T-helper 17 cell (primary cell): Measurements from ENCODE around the gene HEXIM2. TPM values are rescaled to one million over a fixed set of nuclear protein-coding genes. Genes with fewer than 3 reads are reported as not detected.
A peak's percentile ranks its signal among the peaks of the same experiment; 100 is the strongest.
"Not testable (repeated sequence)": the region's sequence is repeated elsewhere in the genome, so short reads cannot be mapped to it uniquely, and the experiment has no call there.

Experiments
- ATAC-seq: fragments of 150-1000 bp; cut with Tn5 transposase; 2 replicates; pipeline ENCODE4 v1.10.0; 2021; ENCODE audit warnings: mild to moderate bottlenecking, moderate library complexity
- DNase-seq, 3 donors: peaks; one replicate each; pipeline versions ENCODE4 v3.0.0 to v3.0.0-alpha.2; 2020 to 2021
- H3K9me3 ChIP-seq: one replicate; pipeline ENCODE4 v1.7.0; 2013; ENCODE audit warnings: low read length, mild to moderate bottlenecking; ENCODE audit not compliant: control insufficient read depth, poor library complexity, severe bottlenecking
- H3K27ac Mint-ChIP-seq: one replicate; pipeline ENCODE4 v1.8.0; 2022; ENCODE audit warnings: mild to moderate bottlenecking, moderate library complexity, mixed read lengths
- H3K27me3 Mint-ChIP-seq: one replicate; pipeline ENCODE4 v1.8.0; 2022; ENCODE audit warnings: mixed read lengths
- H3K36me3 Mint-ChIP-seq: one replicate; pipeline ENCODE4 v1.8.0; 2022; ENCODE audit warnings: low read depth, mixed read lengths
- H3K4me1 Mint-ChIP-seq: one replicate; pipeline ENCODE4 v1.8.0; 2022; ENCODE audit warnings: mild to moderate bottlenecking, mixed read lengths
- H3K4me3 Mint-ChIP-seq: one replicate; pipeline ENCODE4 v1.8.0; 2022; ENCODE audit warnings: mild to moderate bottlenecking, moderate library complexity, mixed read lengths
- total RNA-seq, 4 donors: library from RNA in 2 of 4; stranded (reverse) in 2 of 4; gene quantifications; one replicate each; pipeline ENCODE4 v1.2.3 and lab custom pipeline; 2022 to 2026

The HEXIM2 gene
- total RNA-seq, 2 donors from 2014 or later: 1.5 to 12.3 TPM

DNA sequence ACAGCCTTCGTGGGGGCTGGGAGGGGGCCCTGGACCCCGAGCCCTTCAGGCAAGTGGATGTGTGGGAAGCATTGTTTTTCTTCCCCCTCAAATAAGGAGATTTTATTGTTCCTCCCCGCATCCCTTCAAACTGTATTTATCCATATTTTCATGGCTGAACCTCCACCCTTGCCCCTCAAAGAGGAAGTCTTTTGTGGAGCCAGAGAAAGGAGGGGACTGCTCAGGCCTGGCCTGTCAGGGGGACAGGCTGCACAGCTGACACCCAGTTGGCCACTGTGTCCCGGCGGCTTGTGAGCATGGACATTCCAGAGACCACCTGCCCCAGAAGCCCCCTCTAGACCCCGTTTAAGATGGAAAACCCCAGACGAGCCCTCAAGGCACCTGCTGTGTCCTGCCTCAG, 15.9 kb downstream of the HEXIM2 start:
- Mint-ChIP-seq H3K4me1 (peaks cover 9% of the 10 kb centered on the region), H3K27ac (no peak overlapping the region), H3K27me3 (no peaks in the 10 kb centered on the region), H3K36me3 (no peaks in the 10 kb centered on the region), H3K4me3 (no peak overlapping the region)
- ATAC-seq: no peak
- no peak for DNase-seq
- H3K9me3 ChIP-seq: no peaks in the 10 kb centered on the region

GRCh38 chr17:45184144-45184543, 22.5 kb downstream of the HEXIM2 start:
- no peaks in the 10 kb centered on the region for H3K9me3 ChIP-seq
- H3K27ac Mint-ChIP-seq: no peak overlapping the region
- no peaks in the 10 kb centered on the region for H3K27me3 Mint-ChIP-seq
- H3K36me3 Mint-ChIP-seq: no peaks in the 10 kb centered on the region
- no peak for ATAC-seq
- no peak overlapping the region for H3K4me3 Mint-ChIP-seq
- DNase-seq: no peak
- H3K4me1 Mint-ChIP-seq: no peaks in the 10 kb centered on the region

DNA sequence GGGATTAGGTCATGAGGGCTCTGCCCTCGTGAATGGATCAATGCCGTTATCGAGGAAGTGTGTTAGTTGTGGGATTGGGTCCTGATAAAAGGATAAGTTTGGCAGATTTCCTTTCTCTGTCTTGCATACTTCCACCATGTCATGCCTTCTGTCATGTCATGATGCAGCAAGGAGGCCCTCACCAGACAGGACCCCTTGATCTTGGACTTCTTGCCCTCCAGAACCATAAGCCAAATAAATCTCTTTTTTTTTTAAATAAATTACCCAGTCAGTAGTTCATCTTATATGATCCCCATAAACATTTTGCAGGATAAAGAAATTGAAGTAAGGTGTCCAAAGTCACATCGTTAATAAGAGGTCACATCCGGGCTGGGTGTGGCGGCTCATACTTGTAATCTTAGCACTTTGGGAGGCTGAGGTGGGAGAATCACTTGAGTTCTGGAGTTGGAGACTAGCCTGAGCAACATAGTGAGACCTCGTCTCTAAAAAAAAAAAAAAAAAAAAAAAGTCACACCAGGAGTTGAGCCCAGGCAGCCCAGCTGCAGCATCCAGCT, 25.2 kb downstream of the HEXIM2 start:
- DNase-seq: no peak
- H3K4me1 Mint-ChIP-seq: no peaks in the 10 kb centered on the region
- no peak overlapping the region for H3K4me3 Mint-ChIP-seq
- no peaks in the 10 kb centered on the region for H3K36me3 Mint-ChIP-seq
- ATAC-seq: no peak
- H3K27ac Mint-ChIP-seq: no peak overlapping the region
- H3K9me3 ChIP-seq: no peaks in the 10 kb centered on the region
- no peaks in the 10 kb centered on the region for H3K27me3 Mint-ChIP-seq

DNA sequence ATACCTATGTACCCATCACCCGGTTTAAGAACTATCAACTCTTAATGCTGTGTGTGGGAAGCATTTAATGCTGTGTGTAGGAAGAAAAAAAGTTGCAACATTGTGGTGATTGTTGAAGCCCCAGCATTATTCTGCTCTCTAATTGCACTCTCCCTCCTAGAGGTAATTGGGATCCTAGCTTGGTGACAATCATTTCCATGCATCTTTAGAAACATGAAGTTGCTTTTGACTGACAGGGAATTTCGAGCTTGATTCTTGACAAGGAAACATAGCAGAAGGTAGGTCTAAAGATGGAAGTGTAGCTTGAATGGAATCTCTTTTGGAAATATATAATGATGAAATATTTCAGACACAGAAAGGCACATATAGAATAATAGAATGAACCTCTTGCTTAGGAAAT, 27.3 kb downstream of the HEXIM2 start:
- ATAC-seq (no peak), DNase-seq (no peak)
- H3K9me3 ChIP-seq: no peaks in the 10 kb centered on the region
- Mint-ChIP-seq H3K27ac (no peak overlapping the region), H3K27me3 (no peaks in the 10 kb centered on the region), H3K4me1 (no peaks in the 10 kb centered on the region), H3K4me3 (no peak overlapping the region), H3K36me3 (no peaks in the 10 kb centered on the region)

DNA sequence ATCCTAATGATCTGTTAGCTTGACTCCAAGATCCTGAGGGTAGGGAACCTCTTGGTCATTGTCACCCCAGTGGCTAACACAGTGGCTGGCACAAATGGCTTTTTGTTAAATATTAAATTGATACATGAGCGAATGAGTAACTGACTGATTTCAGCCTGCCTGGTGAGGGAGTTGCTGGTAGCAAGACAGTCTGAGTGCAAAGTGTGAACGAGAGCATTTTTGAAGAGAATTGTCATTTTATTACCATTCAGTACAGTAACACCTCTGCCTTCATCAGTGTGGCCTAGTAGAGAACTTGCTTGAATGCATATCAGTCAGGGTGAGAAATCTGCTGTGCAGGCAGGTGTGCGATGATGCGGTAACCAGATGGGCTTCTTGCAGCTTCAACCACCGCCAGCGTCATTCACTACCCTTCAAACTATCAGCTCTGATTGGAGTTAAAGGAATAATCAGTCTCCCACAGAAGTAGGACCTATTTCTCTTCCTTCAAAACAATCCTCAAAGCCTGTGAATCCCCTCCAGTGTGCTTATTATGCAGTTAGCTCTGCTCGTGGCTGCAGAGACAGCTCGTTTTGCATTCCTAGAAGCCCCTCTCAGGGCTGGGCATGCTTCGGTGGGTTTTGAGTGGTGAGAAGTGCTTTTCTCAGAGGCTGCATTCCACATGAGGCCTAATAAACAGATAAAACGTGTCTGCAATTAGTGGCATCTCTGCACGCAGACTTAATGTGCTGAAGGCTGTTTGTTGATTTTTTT, 29.0 kb downstream of the HEXIM2 start:
- no peaks in the 10 kb centered on the region for H3K9me3 ChIP-seq
- Mint-ChIP-seq H3K27me3 (no peaks in the 10 kb centered on the region), H3K36me3 (no peaks in the 10 kb centered on the region), H3K27ac (no peak overlapping the region), H3K4me3 (no peak overlapping the region), H3K4me1 (no peaks in the 10 kb centered on the region)
- ATAC-seq: no peak
- DNase-seq: no peak

DNA sequence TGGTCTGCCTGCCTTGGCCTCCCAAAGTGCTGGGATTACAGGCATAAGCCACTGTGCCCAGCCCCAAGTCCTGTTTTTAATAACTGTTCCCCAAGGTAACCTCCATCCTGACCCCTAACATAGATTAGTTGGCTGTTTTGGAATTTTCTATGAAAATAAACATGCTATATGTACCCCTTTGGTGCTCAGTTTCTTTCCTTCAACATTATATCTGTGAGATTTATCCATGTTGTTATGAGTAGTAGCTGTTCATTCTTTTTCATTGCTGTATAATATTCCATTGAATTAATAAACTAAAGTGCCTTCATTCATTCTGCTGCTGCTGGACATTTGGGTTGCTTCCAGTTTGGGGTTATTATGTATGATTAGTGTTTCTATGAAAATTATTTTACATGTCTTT, 33.7 kb downstream of the HEXIM2 start:
- Mint-ChIP-seq H3K4me3 (no peak overlapping the region), H3K36me3 (no peaks in the 10 kb centered on the region), H3K27me3 (no peaks in the 10 kb centered on the region), H3K4me1 (no peaks in the 10 kb centered on the region), H3K27ac (no peak overlapping the region)
- no peak for ATAC-seq
- H3K9me3 ChIP-seq: no peaks in the 10 kb centered on the region
- no peak for DNase-seq

DNA sequence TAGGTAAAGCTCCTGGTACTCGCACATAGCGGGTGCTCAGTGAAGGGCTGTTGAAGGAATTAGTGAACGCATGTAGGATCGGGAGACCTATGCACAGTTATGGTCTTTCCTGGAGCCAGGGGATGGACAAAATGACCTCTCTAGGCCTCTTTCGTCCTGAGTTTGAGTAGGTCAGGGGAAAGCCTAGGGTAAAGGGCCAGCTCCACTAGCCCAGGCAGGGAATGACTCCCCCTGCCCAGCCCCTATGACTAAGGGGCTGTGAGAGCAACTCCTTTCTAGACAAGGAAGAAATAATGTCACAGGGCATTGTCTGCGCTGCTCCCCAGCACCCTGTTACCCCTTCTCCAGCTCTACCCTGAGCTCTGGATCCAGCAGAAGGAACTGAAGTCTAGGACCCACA, 35.4 kb downstream of the HEXIM2 start:
- H3K36me3 Mint-ChIP-seq: no peaks in the 10 kb centered on the region
- DNase-seq (no peak), ATAC-seq (no peak)
- H3K27ac Mint-ChIP-seq: no peak overlapping the region
- H3K9me3 ChIP-seq: no peaks in the 10 kb centered on the region
- H3K4me1 Mint-ChIP-seq: no peaks in the 10 kb centered on the region
- no peak overlapping the region for H3K4me3 Mint-ChIP-seq
- H3K27me3 Mint-ChIP-seq: no peaks in the 10 kb centered on the region

- H3K27me3 Mint-ChIP-seq: no peaks in the 10 kb centered on the region
- H3K4me3 Mint-ChIP-seq: no peak overlapping the region
- no peak overlapping the region for H3K27ac Mint-ChIP-seq
- H3K9me3 ChIP-seq: no peaks in the 10 kb centered on the region
- peak; percentile 75 to 92 (median 84) for DNase-seq
- H3K4me1 Mint-ChIP-seq: no peaks in the 10 kb centered on the region
- peak; percentile 100 for ATAC-seq
- H3K36me3 Mint-ChIP-seq: no peaks in the 10 kb centered on the region
Observed at GRCh38 chr17:45197555-45198334, 36.1 kb downstream of the HEXIM2 start.

- no peaks in the 10 kb centered on the region for H3K36me3 Mint-ChIP-seq
- no peak overlapping the region for H3K4me3 Mint-ChIP-seq
- DNase-seq (no peak), ATAC-seq (no peak)
- H3K27me3 Mint-ChIP-seq: no peaks in the 10 kb centered on the region
- H3K9me3 ChIP-seq: no peaks in the 10 kb centered on the region
- no peak overlapping the region for H3K27ac Mint-ChIP-seq
- no peaks in the 10 kb centered on the region for H3K4me1 Mint-ChIP-seq
Observed at GRCh38 chr17:45200701-45201100, 39.0 kb downstream of the HEXIM2 start.

- Mint-ChIP-seq H3K36me3 (no peaks in the 10 kb centered on the region), H3K4me1 (no peaks in the 10 kb centered on the region), H3K4me3 (no peak overlapping the region), H3K27ac (no peak overlapping the region), H3K27me3 (no peaks in the 10 kb centered on the region)
- no peak for DNase-seq
- H3K9me3 ChIP-seq: no peaks in the 10 kb centered on the region
- no peak for ATAC-seq
Observed at GRCh38 chr17:45201457-45201856, 39.8 kb downstream of the HEXIM2 start.

GRCh38 chr17:45201880-45202279, 40.2 kb downstream of the HEXIM2 start:
- not testable (repeated sequence) for H3K27me3 Mint-ChIP-seq, H3K27ac Mint-ChIP-seq, DNase-seq, H3K9me3 ChIP-seq, H3K4me1 Mint-ChIP-seq, ATAC-seq, H3K4me3 Mint-ChIP-seq, H3K36me3 Mint-ChIP-seq

DNA sequence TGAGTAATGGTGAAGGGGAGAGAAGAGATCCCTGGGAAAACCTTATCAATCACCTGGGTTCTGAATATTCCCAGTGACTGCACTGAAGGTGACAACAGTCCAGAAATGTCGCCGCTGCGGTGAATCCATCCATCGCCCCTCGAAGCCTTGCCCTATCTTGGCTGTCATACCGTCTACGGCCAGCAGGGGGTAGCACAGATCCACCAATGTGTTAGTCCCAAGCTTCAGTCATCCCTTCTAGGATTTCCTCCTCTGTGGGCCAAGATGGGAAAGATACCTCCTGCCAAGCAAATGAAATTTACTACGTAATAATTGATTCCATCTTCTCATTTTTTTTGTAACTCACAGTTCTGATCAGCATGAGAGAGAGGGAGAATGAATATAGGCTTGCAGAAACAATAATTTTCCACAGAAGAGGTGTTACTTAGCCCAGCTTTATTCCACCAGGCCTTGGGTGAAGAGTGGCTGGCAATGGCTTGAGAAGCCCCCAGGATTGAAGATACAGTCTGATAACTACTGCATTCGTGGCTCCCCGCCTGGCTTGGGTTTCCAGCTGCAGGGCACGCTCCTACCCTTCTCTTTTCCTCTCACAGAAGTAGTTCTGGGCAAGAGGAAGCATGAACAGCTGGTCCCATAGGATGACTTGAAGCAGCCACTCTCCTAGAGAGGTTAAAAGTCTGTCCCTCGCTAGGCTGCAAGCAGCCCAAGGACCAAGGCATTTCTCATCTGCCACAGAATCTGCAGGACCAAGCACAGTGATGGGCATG, 57.4 kb downstream of the HEXIM2 start:
- peak overlapping the region; percentile 87 for H3K4me3 Mint-ChIP-seq
- H3K36me3 Mint-ChIP-seq: peaks cover 9% of the 10 kb centered on the region
- H3K27ac Mint-ChIP-seq: peak overlapping the region; percentile 96
- no peaks in the 10 kb centered on the region for H3K27me3 Mint-ChIP-seq
- peak; percentile 34 for ATAC-seq
- DNase-seq: peak; percentile 72 to 84 (median 74)
- peaks cover 36% of the 10 kb centered on the region for H3K4me1 Mint-ChIP-seq
- no peaks in the 10 kb centered on the region for H3K9me3 ChIP-seq
